Neural progenitor cell (in vitro differentiated cells): ENCODE data around the gene C2CD3.

Experiments
- CTCF ChIP-seq: fragments of 200-600 bp; sonication (generic); IDR thresholded peaks from 2 replicates; pipeline ENCODE4 v1.5.1; 2017; ENCODE audit warnings: antibody characterized with exemption, mild to moderate bottlenecking
- EZH2 ChIP-seq: fragments of 200-600 bp; sonication (generic); IDR thresholded peaks from 2 replicates; pipeline ENCODE4 v1.6.1; 2017; ENCODE audit warnings: antibody characterized with exemption, mild to moderate bottlenecking, moderate library complexity
- EZH2phosphoT487 ChIP-seq: fragments of 200-600 bp; sonication (generic); IDR thresholded peaks from 2 replicates; pipeline ENCODE4 v1.6.1; 2017; ENCODE audit warnings: antibody characterized with exemption

GRCh38 chr11:73995731-73996130 lies 175.1 kb downstream of the C2CD3 start:
- TF ChIP-seq CTCF, result no peak
- TF ChIP-seq EZH2phosphoT487, result no peak
- no peak for TF ChIP-seq EZH2
